Measurements from ENCODE around the gene IMP4. TPM values are rescaled to one million over a fixed set of nuclear protein-coding genes. Genes with fewer than 3 reads are reported as not detected.
A peak's percentile ranks its signal among the peaks of the same experiment; 100 is the strongest.
"Not testable (repeated sequence)": the region's sequence is repeated elsewhere in the genome, so short reads cannot be mapped to it uniquely, and the experiment has no call there.

The IMP4 gene
- polyA plus RNA-seq, 1 donor (not counting 4 experiments of a cell fraction or from before 2014, with no cell fraction given), result 75.8 TPM

DNA sequence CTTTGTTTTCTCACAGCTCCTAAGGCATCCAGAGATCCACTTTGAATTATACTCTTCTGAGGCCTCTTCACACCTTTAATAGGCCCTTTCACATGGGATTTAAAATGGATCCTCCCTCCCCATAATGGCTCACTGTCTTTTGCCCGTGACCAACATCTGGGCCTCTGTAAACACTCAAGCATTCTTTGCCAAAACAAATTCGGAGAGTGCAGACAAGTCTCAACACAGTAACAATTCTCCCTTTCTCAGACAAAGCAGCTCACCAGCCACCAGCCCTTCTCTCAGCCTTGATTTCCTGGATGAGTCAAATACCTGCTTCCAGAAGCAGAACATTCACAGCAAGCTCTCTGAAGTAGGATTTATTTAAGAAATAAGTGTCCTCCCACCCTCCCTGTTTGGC is 14.0 kb upstream of the IMP4 start:
- Histone ChIP-seq H2AFZ (ENCODE audit: control insufficient read depth, low read length) (peak overlapping the region; percentile 68), H4K20me1 (ENCODE audit: control insufficient read depth, extremely low read depth, insufficient read depth, low read length) (no peaks in the 10 kb centered on the region), H3K27ac (ENCODE audit: control insufficient read depth, insufficient read depth, low read length) (peak overlapping the region; percentile 82), H3K79me2 (ENCODE audit: control insufficient read depth, insufficient read depth, low read length) (no peaks in the 10 kb centered on the region), H3K27me3 (ENCODE audit: control insufficient read depth, extremely low read depth, insufficient read depth, low read length) (no peaks in the 10 kb centered on the region), H3K9ac (ENCODE audit: control insufficient read depth, extremely low read depth, insufficient read depth, low read length) (peak overlapping the region; percentile 68), H3K4me3 (ENCODE audit: control insufficient read depth in 2 of 3, extremely low read depth in 1 of 3, insufficient read depth in 2 of 3, low read depth in 1 of 3, low read length in 3 of 3) (peak overlapping the region in 1 of 3 experiments; percentile 25), H3K9me3 (ENCODE audit: control insufficient read depth, low read depth, low read length) (no peaks in the 10 kb centered on the region), H3K36me3 (ENCODE audit: control insufficient read depth in 2 of 2, extremely low read depth in 1 of 2, insufficient read depth in 2 of 2, low read length in 2 of 2) (no peaks in the 10 kb centered on the region), H3K9me1 (ENCODE audit: control insufficient read depth, extremely low read depth, insufficient read depth, low read length) (no peaks in the 10 kb centered on the region), H3K4me2 (ENCODE audit: control insufficient read depth, extremely low read depth, insufficient read depth, low read depth, low read length) (peak overlapping the region; percentile 73), H3K4me1 (ENCODE audit: control insufficient read depth, extremely low read depth, insufficient read depth, low read length) (peaks cover 24% of the 10 kb centered on the region)
- peak; percentile 97 for FAIRE-seq
- TF ChIP-seq, protein P1, sequence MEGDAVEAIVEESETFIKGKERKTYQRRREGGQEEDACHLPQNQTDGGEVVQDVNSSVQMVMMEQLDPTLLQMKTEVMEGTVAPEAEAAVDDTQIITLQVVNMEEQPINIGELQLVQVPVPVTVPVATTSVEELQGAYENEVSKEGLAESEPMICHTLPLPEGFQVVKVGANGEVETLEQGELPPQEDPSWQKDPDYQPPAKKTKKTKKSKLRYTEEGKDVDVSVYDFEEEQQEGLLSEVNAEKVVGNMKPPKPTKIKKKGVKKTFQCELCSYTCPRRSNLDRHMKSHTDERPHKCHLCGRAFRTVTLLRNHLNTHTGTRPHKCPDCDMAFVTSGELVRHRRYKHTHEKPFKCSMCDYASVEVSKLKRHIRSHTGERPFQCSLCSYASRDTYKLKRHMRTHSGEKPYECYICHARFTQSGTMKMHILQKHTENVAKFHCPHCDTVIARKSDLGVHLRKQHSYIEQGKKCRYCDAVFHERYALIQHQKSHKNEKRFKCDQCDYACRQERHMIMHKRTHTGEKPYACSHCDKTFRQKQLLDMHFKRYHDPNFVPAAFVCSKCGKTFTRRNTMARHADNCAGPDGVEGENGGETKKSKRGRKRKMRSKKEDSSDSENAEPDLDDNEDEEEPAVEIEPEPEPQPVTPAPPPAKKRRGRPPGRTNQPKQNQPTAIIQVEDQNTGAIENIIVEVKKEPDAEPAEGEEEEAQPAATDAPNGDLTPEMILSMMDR (optimal IDR thresholded peaks at IDR 0.05 in 1 of 3, IDR thresholded peaks at IDR 0.05 in 1 of 3, conservative IDR thresholded peaks at IDR 0.05 in 1 of 3; ENCODE audit: extremely low read depth in 1 of 3, insufficient read depth in 2 of 3, low read length in 3 of 3), result no peak
- no peak for TF ChIP-seq EZH2 (IDR thresholded peaks at IDR 0.05; ENCODE audit: low read length)
- dilution Hi-C loops (cut with MboI; ENCODE audit: extremely low pct_ligation_motif_present, low sequenced_read_pairs), result no loop called here
- DNase-seq (ENCODE audit: low read depth, low spot score), result peak; percentile 55

DNA sequence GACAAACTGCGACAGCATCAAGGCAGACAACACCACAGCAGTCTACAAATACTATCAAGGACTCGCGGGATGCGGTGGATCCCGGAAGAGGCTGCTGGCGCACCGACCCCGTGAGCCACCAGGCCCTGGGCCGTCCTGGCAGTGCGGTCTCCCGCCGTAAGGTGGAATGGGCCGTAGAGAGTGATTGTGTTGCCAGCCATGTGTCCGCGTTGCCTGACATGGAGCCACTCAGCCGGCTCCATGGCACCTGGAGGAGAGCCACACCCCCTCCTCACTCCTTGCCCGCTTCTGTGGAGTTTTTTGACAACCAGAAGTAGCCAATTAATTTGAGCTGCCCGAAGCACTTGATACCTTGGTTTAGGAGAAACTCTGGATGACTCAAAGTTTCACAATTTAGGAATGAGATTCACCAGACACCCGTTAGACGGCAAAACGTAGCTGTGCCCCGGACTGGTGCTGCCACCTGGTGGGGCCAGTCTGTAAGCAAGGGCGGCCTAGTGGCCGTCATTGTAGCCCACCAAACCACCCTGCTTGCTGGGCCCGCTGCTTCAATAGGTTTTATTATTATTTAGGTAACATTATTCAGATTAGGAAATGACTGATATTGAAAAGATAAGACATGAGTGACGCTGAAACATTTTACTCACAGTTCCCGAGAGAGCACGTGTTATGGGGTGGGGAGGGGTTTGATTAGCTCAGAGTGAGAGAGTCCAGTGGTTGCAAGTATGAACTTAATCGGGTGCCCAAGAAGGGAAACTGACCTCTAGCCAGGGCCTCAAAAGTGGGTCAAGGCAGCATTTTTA is 10.2 kb upstream of the IMP4 start:
- DNase-seq (ENCODE audit: low read depth, low spot score) (peak; percentile 33), FAIRE-seq (peak; percentile 63)
- H3K4me3 ChIP-seq (ENCODE audit: control insufficient read depth in 2 of 3, extremely low read depth in 1 of 3, insufficient read depth in 2 of 3, low read depth in 1 of 3, low read length in 3 of 3), result no peak overlapping the region
- H3K4me1 ChIP-seq (ENCODE audit: control insufficient read depth, extremely low read depth, insufficient read depth, low read length), result peaks cover 27% of the 10 kb centered on the region
- dilution Hi-C loops (cut with MboI; ENCODE audit: extremely low pct_ligation_motif_present, low sequenced_read_pairs), result no loop called here
- H3K27ac ChIP-seq (ENCODE audit: control insufficient read depth, insufficient read depth, low read length), result no peak overlapping the region
- H4K20me1 ChIP-seq (ENCODE audit: control insufficient read depth, extremely low read depth, insufficient read depth, low read length), result no peaks in the 10 kb centered on the region
- peak overlapping the region; percentile 72 for H3K4me2 ChIP-seq (ENCODE audit: control insufficient read depth, extremely low read depth, insufficient read depth, low read depth, low read length)
- peak overlapping the region; percentile 18 for H3K9ac ChIP-seq (ENCODE audit: control insufficient read depth, extremely low read depth, insufficient read depth, low read length)
- no peaks in the 10 kb centered on the region for H3K27me3 ChIP-seq (ENCODE audit: control insufficient read depth, extremely low read depth, insufficient read depth, low read length)
- no peaks in the 10 kb centered on the region for H3K36me3 ChIP-seq (ENCODE audit: control insufficient read depth in 2 of 2, extremely low read depth in 1 of 2, insufficient read depth in 2 of 2, low read length in 2 of 2)
- TF ChIP-seq EZH2 (IDR thresholded peaks at IDR 0.05; ENCODE audit: low read length), result no peak
- TF ChIP-seq, protein P1 (optimal IDR thresholded peaks at IDR 0.05 in 1 of 3, IDR thresholded peaks at IDR 0.05 in 1 of 3, conservative IDR thresholded peaks at IDR 0.05 in 1 of 3; ENCODE audit: extremely low read depth in 1 of 3, insufficient read depth in 2 of 3, low read length in 3 of 3), result peak; percentile 96 to 98 (median 96)
- no peaks in the 10 kb centered on the region for H3K9me3 ChIP-seq (ENCODE audit: control insufficient read depth, low read depth, low read length)
- no peaks in the 10 kb centered on the region for H3K9me1 ChIP-seq (ENCODE audit: control insufficient read depth, extremely low read depth, insufficient read depth, low read length)
- peak overlapping the region; percentile 66 for H2AFZ ChIP-seq (ENCODE audit: control insufficient read depth, low read length)
- no peaks in the 10 kb centered on the region for H3K79me2 ChIP-seq (ENCODE audit: control insufficient read depth, insufficient read depth, low read length)

DNA sequence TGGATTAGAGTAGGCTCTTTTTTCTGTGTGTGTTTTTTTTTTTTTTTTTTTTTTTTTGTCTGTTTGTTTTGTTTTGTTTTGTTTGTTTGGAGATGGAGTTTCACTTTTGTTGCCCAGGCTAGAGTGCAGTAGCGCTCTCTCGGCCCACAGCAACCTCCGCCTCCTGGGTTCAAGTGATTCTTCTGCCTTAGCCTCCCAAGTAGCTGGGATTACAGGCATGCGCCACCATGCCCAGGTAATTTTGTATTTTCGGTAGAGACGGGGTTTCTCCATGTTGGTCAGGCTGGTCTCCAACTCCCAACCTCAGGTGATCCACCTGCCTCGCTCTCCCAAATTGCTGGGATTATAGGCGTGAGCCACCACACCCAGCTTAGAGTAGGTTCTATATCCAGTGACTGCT is 9.4 kb upstream of the IMP4 start:
- DNase-seq (ENCODE audit: low read depth, low spot score); H3K4me2 ChIP-seq (ENCODE audit: control insufficient read depth, extremely low read depth, insufficient read depth, low read depth, low read length); H3K79me2 ChIP-seq (ENCODE audit: control insufficient read depth, insufficient read depth, low read length); H3K27ac ChIP-seq (ENCODE audit: control insufficient read depth, insufficient read depth, low read length); dilution Hi-C loops (cut with MboI; ENCODE audit: extremely low pct_ligation_motif_present, low sequenced_read_pairs); H3K27me3 ChIP-seq (ENCODE audit: control insufficient read depth, extremely low read depth, insufficient read depth, low read length); H3K9ac ChIP-seq (ENCODE audit: control insufficient read depth, extremely low read depth, insufficient read depth, low read length); H4K20me1 ChIP-seq (ENCODE audit: control insufficient read depth, extremely low read depth, insufficient read depth, low read length); H3K36me3 ChIP-seq (ENCODE audit: control insufficient read depth in 2 of 2, extremely low read depth in 1 of 2, insufficient read depth in 2 of 2, low read length in 2 of 2); H3K9me1 ChIP-seq (ENCODE audit: control insufficient read depth, extremely low read depth, insufficient read depth, low read length); H3K4me3 ChIP-seq (ENCODE audit: control insufficient read depth in 2 of 3, extremely low read depth in 1 of 3, insufficient read depth in 2 of 3, low read depth in 1 of 3, low read length in 3 of 3); FAIRE-seq; H2AFZ ChIP-seq (ENCODE audit: control insufficient read depth, low read length); H3K9me3 ChIP-seq (ENCODE audit: control insufficient read depth, low read depth, low read length): not testable (repeated sequence)
- H3K4me1 ChIP-seq (ENCODE audit: control insufficient read depth, extremely low read depth, insufficient read depth, low read length), result peaks cover 22% of the 10 kb centered on the region

Data from keratinocyte (primary cell).